T-helper 17 cell (primary cell): ENCODE results near the gene IFITM1. TPM values are rescaled to one million over a fixed set of nuclear protein-coding genes. Genes with fewer than 3 reads are reported as not detected.
"Not testable (repeated sequence)": the region's sequence is repeated elsewhere in the genome, so short reads cannot be mapped to it uniquely, and the experiment has no call there.

Source experiments
- ATAC-seq: fragments of 150-1000 bp; cut with Tn5 transposase; 2 replicates; pipeline ENCODE4 v1.10.0; 2021; ENCODE audit warnings: mild to moderate bottlenecking, moderate library complexity
- DNase-seq, 3 donors: peaks; one replicate each; pipeline versions ENCODE4 v3.0.0 to v3.0.0-alpha.2; 2020 to 2021
- H3K9me3 ChIP-seq: one replicate; pipeline ENCODE4 v1.7.0; 2013; ENCODE audit warnings: low read length, mild to moderate bottlenecking; ENCODE audit not compliant: control insufficient read depth, poor library complexity, severe bottlenecking
- H3K27ac Mint-ChIP-seq: one replicate; pipeline ENCODE4 v1.8.0; 2022; ENCODE audit warnings: mild to moderate bottlenecking, moderate library complexity, mixed read lengths
- H3K27me3 Mint-ChIP-seq: one replicate; pipeline ENCODE4 v1.8.0; 2022; ENCODE audit warnings: mixed read lengths
- H3K36me3 Mint-ChIP-seq: one replicate; pipeline ENCODE4 v1.8.0; 2022; ENCODE audit warnings: low read depth, mixed read lengths
- H3K4me1 Mint-ChIP-seq: one replicate; pipeline ENCODE4 v1.8.0; 2022; ENCODE audit warnings: mild to moderate bottlenecking, mixed read lengths
- H3K4me3 Mint-ChIP-seq: one replicate; pipeline ENCODE4 v1.8.0; 2022; ENCODE audit warnings: mild to moderate bottlenecking, moderate library complexity, mixed read lengths
- total RNA-seq, 4 donors: library from RNA in 2 of 4; stranded (reverse) in 2 of 4; gene quantifications; one replicate each; pipeline ENCODE4 v1.2.3 and lab custom pipeline; 2022 to 2026

The IFITM1 gene
- total RNA-seq = 100 to 1,000 TPM; 344 to 363 TPM
- total RNA-seq (lab: John Stamatoyannopoulos, UW) = 55.3 to 62.4 reads per million in 2 donors

DNA sequence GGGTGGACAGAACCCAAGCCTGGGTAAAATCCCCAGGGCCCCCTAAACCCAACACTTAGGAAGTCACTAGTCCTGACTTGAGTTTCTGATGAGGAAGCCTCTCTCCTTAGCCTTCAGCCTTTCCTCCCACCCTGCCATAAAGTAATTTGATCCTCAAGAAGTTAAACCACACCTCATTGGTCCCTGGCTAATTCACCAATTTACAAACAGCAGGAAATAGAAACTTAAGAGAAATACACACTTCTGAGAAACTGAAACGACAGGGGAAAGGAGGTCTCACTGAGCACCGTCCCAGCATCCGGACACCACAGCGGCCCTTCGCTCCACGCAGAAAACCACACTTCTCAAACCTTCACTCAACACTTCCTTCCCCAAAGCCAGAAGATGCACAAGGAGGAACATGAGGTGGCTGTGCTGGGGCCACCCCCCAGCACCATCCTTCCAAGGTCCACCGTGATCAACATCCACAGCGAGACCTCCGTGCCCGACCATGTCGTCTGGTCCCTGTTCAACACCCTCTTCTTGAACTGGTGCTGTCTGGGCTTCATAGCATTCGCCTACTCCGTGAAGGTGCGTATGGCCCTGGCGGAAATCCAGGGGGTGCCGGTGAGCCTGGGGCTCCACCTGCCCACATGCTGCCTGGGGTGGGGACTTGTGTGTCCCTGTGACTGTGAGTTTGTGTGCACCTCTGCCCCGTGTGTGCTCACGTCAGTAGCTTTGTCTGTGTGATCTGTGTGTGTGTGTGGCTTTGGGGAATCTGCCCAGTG lies at the start of gene IFITM1:
Gene IFITM1, plus strand, starts transcription at position 254 of the 767 bp plus-strand sequence. Its CDS starts 131 bp downstream, at position 385.
- Mint-ChIP-seq H3K27me3 (no peaks in the 10 kb centered on the region), H3K27ac (peak within 1 kb of the TSS; percentile 98), H3K4me3 (peak within 1 kb of the TSS; percentile 99), H3K4me1 (peaks cover 49% of the 10 kb centered on the region), H3K36me3 (peaks cover 10% of the 10 kb centered on the region)
- ATAC-seq (peak; percentile 74), DNase-seq (peak in 2 of 3 donors; percentile 38 to 46)
- no peaks in the 10 kb centered on the region for H3K9me3 ChIP-seq

DNA sequence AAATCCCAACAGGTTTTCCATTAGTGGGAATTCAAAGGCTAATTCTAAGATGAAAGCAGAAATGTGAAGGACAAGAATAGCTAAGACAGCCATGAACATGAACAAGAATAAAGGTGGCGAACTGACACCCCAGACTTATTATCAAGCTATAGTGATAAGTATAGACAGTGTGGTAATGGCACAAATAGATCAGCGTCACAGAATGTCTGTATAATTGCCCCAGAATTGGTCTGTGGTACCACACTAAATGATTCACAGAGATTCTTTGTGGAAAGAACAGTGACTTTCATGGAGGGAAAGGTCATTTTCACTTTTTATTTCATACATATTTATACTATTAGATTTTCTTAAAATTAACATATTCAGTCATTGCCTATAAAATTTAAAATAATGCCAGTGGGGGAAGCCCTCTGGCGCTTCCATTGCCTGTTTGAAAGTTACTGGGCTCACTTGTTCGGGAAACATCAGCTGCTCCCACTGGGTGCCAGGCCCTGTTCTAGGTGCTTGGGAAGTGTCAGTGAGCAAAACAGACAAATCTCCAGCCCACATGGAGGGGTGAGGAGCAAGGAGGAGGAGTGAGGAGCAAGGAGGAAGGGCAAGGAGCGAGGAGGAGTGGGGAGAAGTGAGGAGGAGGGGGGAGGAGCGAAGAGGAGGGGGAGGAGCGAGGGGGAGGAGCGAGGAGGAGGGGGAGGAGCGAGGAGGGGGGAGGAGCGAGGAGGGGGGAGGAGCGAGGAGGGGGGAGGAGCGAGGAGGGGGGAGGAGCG lies 47.0 kb upstream of the IFITM1 start:
- H3K27me3 Mint-ChIP-seq = no peaks in the 10 kb centered on the region
- peaks cover 2% of the 10 kb centered on the region for H3K36me3 Mint-ChIP-seq
- peaks cover 21% of the 10 kb centered on the region for H3K4me1 Mint-ChIP-seq
- peak overlapping the region; percentile 100 for H3K27ac Mint-ChIP-seq
- DNase-seq (no peak), ATAC-seq (peak; percentile 26)
- H3K4me3 Mint-ChIP-seq = peak overlapping the region; percentile 86
- no peaks in the 10 kb centered on the region for H3K9me3 ChIP-seq

DNA sequence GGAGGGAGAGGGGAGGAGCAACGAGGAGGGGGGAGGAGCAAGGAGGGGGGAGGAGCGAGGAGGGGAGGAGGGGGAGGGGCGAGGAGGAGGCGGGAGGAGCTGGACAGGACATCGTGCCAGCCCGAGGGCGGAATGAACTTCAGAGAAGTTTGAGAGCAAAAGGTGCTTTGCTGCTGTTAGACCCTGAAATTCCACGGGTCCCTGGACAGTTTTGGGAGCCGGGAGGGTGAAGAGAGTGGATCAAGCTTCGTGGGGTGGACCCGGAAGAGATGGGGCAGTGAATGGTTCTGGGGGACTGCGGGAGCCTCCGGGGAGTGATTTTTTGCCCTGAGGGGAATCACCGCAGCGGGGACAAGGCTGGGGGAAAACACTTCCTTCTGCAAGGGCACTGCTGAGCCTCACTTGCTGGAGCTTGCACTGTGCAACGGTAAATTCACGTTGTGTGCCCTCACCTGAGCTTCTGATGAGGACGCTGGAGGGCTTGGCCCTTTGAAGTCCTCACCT lies 46.3 kb upstream of the IFITM1 start:
- no peaks in the 10 kb centered on the region for H3K27me3 Mint-ChIP-seq
- H3K4me1 Mint-ChIP-seq = peaks cover 21% of the 10 kb centered on the region
- peak overlapping the region; percentile 100 for H3K27ac Mint-ChIP-seq
- DNase-seq (peak in 2 of 3 donors; percentile 49 to 59), ATAC-seq (peak; percentile 48)
- H3K36me3 Mint-ChIP-seq = peaks cover 2% of the 10 kb centered on the region
- H3K4me3 Mint-ChIP-seq = peak overlapping the region; percentile 88
- H3K9me3 ChIP-seq = no peaks in the 10 kb centered on the region

DNA sequence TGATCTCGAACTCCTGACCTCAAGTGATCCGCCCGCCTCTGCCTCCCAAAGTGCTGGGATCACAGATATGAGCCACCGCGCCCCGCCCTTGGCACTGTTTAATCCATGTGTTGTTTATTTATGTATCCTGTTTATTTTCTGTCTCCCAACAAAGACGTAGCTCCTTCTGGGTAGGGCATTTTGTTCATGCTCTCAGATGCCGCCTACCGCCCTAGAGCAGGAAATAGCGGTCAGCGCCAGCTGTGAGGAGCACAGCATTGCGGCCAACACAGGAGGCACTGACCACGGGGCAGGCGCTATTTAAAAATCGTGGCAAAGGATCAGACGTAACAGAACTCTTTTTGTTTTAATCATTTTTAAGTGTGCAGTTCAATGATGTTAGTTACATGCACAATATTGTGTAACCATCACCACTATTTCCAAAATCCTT lies 45.1 kb upstream of the IFITM1 start:
- peak overlapping the region; percentile 88 for H3K4me3 Mint-ChIP-seq
- ATAC-seq = peak; percentile 35
- not testable (repeated sequence) for H3K36me3 Mint-ChIP-seq, H3K9me3 ChIP-seq, H3K27me3 Mint-ChIP-seq
- DNase-seq = peak in 1 of 3 donors; percentile 14
- H3K27ac Mint-ChIP-seq = peak overlapping the region; percentile 100
- peaks cover 21% of the 10 kb centered on the region for H3K4me1 Mint-ChIP-seq

DNA sequence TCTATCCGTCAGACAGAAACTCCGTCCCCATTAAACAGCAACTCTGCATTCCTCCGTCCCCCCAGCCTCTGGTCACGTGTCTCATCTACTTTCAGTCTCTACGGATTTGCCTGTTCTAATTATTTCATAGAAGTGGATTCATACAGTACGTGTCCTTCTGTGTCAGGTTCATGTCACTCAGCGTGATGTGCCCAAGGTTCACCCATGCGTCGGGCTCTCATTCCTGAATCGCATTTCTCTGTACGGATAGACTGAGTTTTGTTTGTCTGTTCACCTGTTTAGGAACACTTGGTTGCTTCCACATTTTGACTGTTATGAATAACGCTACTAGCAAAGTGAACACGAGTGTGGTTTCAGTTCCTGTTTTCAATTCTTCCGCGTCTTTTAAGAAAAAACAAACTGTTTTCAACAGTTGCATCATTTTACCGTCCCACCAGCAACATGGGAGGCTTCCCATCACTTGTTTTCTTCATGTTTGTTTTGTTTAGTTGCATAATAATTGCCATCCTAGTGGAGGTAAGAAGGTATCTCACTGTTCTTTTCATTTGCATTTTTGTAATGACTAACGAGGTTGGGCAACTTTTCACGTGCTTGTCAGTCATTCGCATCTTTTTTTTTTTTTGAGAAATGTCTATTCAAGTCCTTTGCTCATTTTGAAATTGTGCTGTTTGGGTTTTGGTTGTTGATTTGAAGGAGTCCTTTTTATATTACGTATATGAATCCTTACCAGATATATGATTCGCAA lies 44.5 kb upstream of the IFITM1 start:
- Mint-ChIP-seq H3K27ac (peak overlapping the region; percentile 100), H3K4me3 (peak overlapping the region; percentile 88), H3K27me3 (no peaks in the 10 kb centered on the region), H3K4me1 (peaks cover 21% of the 10 kb centered on the region), H3K36me3 (peaks cover 2% of the 10 kb centered on the region)
- no peak for DNase-seq
- no peaks in the 10 kb centered on the region for H3K9me3 ChIP-seq
- peak; percentile 80 for ATAC-seq

DNA sequence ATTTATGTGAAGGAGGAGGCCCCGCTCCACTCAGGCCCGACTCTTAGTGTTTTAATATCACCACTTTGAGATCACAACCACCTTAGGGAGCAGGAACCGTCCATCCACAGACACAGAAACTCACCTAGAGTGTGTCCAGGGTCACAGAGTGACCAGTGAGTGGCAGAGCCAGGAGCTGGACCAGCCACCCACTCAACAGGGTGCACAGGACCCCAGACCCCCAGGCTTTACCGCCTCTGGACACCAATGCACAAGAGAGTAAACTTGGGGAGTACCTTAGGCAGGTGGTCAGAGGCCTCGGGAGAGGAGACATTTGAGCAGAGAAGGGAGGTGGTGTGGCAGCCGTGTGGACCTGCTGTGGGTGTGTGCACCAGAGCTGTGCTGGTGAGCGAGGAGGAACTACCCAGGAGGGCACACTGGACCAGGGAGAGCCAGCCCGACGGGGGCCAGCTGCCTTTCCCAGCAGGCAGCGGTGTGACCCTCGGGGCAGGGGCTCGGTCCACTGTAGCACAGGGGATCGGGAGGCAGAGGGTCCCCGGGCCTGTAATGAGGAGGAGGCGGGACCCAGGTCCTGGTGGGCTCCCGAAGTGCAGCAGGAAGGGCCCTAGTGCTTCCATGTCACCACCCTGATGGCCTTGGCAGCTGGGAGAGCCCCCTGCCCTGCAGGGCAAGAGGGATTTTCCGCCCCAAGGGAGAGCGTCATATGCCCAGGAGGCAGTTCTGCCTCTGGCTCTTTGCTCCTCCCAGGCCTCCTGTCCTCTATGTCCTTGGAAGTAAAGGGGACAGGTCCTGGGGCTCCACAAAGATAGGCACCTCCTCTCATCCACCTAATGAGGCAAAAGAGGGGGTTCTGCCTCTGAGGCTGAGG lies 43.2 kb upstream of the IFITM1 start:
- Mint-ChIP-seq H3K4me1 (peaks cover 21% of the 10 kb centered on the region), H3K4me3 (no peak overlapping the region)

DNA sequence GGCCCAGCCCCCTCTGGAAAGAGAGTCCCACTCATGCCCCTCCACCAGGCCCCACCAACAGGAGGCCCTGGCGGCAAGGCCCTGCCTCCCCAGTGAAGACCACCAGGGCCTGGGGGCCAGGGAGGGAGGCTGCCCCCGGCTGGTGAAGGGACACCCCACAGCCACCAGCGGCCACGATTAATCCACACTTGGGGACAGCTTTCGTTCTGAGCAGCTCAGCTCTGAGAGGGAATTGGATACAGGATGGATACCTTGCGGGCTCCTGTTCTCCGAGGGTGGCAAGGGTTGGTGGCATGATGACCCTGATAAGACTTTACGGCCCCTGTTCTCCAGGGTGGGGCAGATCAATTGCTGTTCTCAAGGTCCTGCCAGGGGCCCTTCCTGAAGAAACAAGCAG lies 42.5 kb upstream of the IFITM1 start:
- DNase-seq (no peak), ATAC-seq (no peak)
- H3K27me3 Mint-ChIP-seq = no peaks in the 10 kb centered on the region
- H3K27ac Mint-ChIP-seq = no peak overlapping the region
- no peaks in the 10 kb centered on the region for H3K9me3 ChIP-seq
- peaks cover 21% of the 10 kb centered on the region for H3K4me1 Mint-ChIP-seq
- H3K36me3 Mint-ChIP-seq = peaks cover 2% of the 10 kb centered on the region
- H3K4me3 Mint-ChIP-seq = no peak overlapping the region

More for the DNA sequence above, 43.2 kb upstream of the IFITM1 start:
- Mint-ChIP-seq H3K36me3 (peaks cover 2% of the 10 kb centered on the region), H3K27me3 (no peaks in the 10 kb centered on the region), H3K27ac (peak overlapping the region; percentile 100)
- ATAC-seq = no peak
- DNase-seq = no peak
- H3K9me3 ChIP-seq = no peaks in the 10 kb centered on the region

DNA sequence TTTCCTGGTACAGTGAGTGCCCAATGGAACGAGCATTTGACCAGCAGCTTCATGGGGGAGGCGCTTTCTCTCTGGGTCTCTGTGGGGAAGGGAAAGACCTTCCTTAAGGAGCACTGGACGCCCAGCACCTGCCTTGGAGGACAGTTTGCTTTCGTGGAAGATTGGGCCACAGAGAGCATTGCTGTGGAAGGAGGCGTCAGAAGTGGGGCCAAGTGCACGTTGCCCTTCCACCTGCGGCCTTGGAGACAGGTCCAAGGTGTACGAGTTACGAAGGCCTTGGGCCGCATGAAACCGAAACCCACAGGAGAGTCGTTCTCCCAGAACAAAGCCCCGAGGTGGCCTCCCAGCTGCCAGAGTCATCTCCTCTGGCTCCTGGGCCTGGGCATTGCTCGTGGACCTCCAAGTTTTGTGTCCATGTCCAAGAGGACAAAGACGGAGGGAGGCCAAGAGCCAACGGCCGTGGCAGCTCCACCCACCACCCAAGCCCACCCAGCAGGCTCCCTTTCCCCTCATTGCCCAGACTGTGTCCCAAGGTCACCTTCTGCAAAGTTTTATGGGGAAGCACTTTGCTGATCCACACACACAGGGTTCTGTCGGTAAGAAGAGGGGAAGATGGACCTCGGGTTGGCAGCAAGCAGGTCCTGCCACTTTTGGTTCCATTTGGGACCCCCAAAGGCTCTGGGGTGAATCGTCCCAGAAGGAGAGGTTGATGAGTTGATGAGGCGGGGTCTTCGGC lies 41.5 kb upstream of the IFITM1 start:
- Mint-ChIP-seq H3K27ac (no peak overlapping the region), H3K27me3 (no peaks in the 10 kb centered on the region), H3K4me3 (no peak overlapping the region), H3K4me1 (peaks cover 21% of the 10 kb centered on the region), H3K36me3 (peaks cover 2% of the 10 kb centered on the region)
- no peak for ATAC-seq
- no peak for DNase-seq
- H3K9me3 ChIP-seq = no peaks in the 10 kb centered on the region

DNA sequence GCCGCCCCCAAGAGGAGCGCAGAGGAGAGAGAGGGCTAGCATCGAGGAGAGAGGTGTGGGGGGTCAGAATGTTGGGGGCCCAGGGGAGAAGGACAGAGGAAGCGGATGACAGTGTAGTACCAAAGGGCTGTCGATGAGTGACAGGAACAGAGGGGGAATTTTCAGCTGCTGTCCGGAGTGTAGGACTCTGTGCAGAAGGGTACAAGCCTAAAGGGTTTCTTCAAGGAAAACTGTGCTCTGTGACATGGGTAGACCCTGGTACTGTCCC lies 41.0 kb upstream of the IFITM1 start:
- Mint-ChIP-seq H3K27ac (no peak overlapping the region), H3K27me3 (no peaks in the 10 kb centered on the region), H3K36me3 (peaks cover 2% of the 10 kb centered on the region), H3K4me3 (no peak overlapping the region), H3K4me1 (peaks cover 23% of the 10 kb centered on the region)
- DNase-seq = no peak
- no peaks in the 10 kb centered on the region for H3K9me3 ChIP-seq
- ATAC-seq = no peak

DNA sequence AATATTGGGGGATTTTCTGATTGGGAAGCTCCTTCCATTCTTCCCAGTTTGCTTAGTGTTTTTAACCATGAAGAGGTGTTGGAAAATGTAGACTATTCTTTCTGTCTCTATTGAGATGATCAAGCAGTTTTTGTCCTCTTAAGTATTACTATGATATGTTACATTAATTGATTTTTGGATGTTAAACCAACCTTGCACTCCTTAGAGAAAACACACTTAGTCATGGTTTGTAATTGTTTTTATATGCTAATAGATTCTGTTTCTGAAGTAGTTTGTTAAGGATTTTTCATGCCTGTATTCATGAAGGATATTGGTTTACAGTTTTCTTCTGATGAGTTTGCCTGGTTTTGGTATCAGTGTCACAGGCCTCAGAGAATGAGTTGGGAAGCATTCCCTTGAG lies 37.6 kb upstream of the IFITM1 start:
- Mint-ChIP-seq H3K27ac (no peak overlapping the region), H3K4me1 (peaks cover 16% of the 10 kb centered on the region), H3K27me3 (peaks cover 5% of the 10 kb centered on the region), H3K4me3 (no peak overlapping the region), H3K36me3 (no peaks in the 10 kb centered on the region)
- no peaks in the 10 kb centered on the region for H3K9me3 ChIP-seq
- no peak for ATAC-seq
- no peak for DNase-seq

DNA sequence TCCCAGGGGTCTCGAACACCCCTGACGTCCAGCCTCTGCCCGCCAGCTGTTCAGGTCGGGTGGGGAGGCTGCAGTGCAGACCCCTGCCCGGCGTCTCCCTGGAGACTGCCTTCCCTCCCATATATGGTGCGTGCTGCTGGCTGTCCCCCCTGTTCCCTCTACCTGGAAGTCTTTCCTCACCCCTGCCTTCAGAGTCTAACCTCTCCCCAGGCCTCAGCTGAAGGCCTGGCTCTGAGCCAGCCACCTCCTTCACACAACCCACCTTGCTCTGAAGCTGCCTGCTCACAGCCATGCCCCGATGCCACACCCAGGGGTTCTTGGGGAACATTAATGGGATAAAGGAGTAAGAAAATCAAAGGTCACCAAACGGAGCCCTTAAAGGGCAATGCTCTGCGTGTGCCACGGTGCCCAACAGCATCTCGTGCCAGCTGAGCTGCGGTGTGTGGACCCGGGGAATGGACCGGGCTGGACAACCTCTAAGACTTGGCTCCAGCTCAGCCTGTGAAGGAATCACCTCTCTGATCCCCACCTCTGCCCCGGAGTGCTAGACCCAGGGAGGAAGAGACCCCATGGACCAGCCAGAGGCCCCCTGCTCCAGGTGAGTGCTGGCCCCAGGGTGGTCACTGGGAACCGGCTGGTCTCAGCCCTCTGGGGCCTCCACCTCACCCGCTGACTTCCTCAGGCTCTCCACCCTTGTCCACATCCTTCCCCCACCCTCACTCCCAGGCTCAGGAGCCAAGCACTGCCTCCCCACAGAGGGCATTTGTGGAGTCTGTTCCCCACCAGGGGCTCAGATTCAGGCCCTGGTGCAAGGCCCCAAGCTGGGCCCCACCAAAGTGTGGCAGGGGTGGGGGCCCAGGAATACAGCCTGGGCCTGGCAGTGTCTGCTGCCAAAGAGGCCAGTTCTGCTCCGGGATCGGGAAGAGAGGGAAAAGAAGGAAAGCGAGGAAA lies 35.6 kb upstream of the IFITM1 start, which contains the start of gene NLRP6:
Gene NLRP6, plus strand, starts transcription at position 407 of the 951 bp plus-strand sequence. Its CDS starts 163 bp downstream, at position 570.
- no peaks in the 10 kb centered on the region for H3K9me3 ChIP-seq
- Mint-ChIP-seq H3K36me3 (peaks cover 5% of the 10 kb centered on the region), H3K27me3 (peaks cover 5% of the 10 kb centered on the region), H3K4me1 (peaks cover 32% of the 10 kb centered on the region), H3K27ac (peak within 1 kb of the TSS; percentile 3), H3K4me3 (peak within 1 kb of the TSS; percentile 90)
- no peak for ATAC-seq
- DNase-seq = no peak
